Naive thymus-derived CD4-positive, alpha-beta T cell (primary cell): ENCODE results near the gene PRICKLE4. TPM values are rescaled to one million over a fixed set of nuclear protein-coding genes. Genes with fewer than 3 reads are reported as not detected.
"Not testable (repeated sequence)": the region's sequence is repeated elsewhere in the genome, so short reads cannot be mapped to it uniquely, and the experiment has no call there.

Source experiments
- ATAC-seq: fragments of 150-1000 bp; cut with Tn5 transposase; 2 replicates; pipeline ENCODE4 v1.10.0; 2021; ENCODE audit warnings: mild to moderate bottlenecking, moderate library complexity
- CTCF ChIA-PET: fragments of 350-600 bp; sonication (Branson Sonifier 250); formaldehyde crosslinking; loops from one replicate; lab custom pipeline; 2021; ENCODE audit warnings: antibody characterized with exemption; lab: Charles Lee
- POLR2A ChIA-PET: fragments of 350-600 bp; sonication (Branson Sonifier 250); formaldehyde crosslinking; loops from one replicate; lab custom pipeline; 2021; ENCODE audit warnings: antibody characterized with exemption, inconsistent platforms; lab: Charles Lee
- DNase-seq, 9 donors: peaks; one replicate each; pipeline versions ENCODE4 v3.0.0 to v3.0.0-alpha.2; 2020 to 2022; ENCODE audit warnings: mixed read lengths in 1 of 9
- H3K27ac ChIP-seq: one replicate; pipeline ENCODE4 v1.7.0; 2013; ENCODE audit warnings: mild to moderate bottlenecking, low read depth, low read length, moderate library complexity
- H3K27me3 ChIP-seq, 2 donors: one replicate each; pipeline ENCODE4 v1.7.0; 2013; ENCODE audit warnings: low read length in 2 of 2, mild to moderate bottlenecking in 2 of 2, moderate library complexity in 2 of 2; ENCODE audit not compliant: control insufficient read depth in 2 of 2, insufficient read depth in 2 of 2
- H3K36me3 ChIP-seq, 3 experiments: 1 replicate in 2 of 3; 2 replicates in 1 of 3; pipeline ENCODE4 v1.7.0; 2013; ENCODE audit warnings: low read length in 3 of 3, mild to moderate bottlenecking in 3 of 3, moderate library complexity in 1 of 3; ENCODE audit not compliant: insufficient read depth in 3 of 3, control insufficient read depth in 2 of 3
- H3K4me1 ChIP-seq, 2 donors: one replicate each; pipeline ENCODE4 v1.7.0; 2013; ENCODE audit warnings: low read length in 2 of 2, mild to moderate bottlenecking in 2 of 2, moderate library complexity in 1 of 2; ENCODE audit not compliant: control insufficient read depth in 2 of 2, insufficient read depth in 2 of 2
- H3K4me3 ChIP-seq: 2 replicates; pipeline ENCODE4 v1.7.0; 2013; ENCODE audit warnings: mild to moderate bottlenecking, low read length
- H3K9me3 ChIP-seq, 3 experiments: 1 replicate in 2 of 3; 2 replicates in 1 of 3; pipeline ENCODE4 v1.7.0; 2013; ENCODE audit warnings: low read length in 3 of 3; ENCODE audit not compliant: control insufficient read depth in 2 of 3
- H3K27ac Mint-ChIP-seq, 9 donors: one replicate each; pipeline ENCODE4 v1.8.0; 2020 to 2022; ENCODE audit warnings: mixed read lengths in 9 of 9, mild to moderate bottlenecking in 8 of 9, moderate library complexity in 5 of 9, inconsistent platforms in 2 of 9
- H3K27me3 Mint-ChIP-seq, 5 donors: one replicate each; pipeline ENCODE4 v1.8.0; 2021 to 2022; ENCODE audit warnings: mixed read lengths in 5 of 5, mild to moderate bottlenecking in 1 of 5
- H3K36me3 Mint-ChIP-seq, 5 donors: one replicate each; pipeline ENCODE4 v1.8.0; 2020 to 2022; ENCODE audit warnings: mixed read lengths in 5 of 5, mild to moderate bottlenecking in 3 of 5, inconsistent platforms in 1 of 5
- H3K4me1 Mint-ChIP-seq, 7 donors: one replicate each; pipeline ENCODE4 v1.8.0; 2020 to 2022; ENCODE audit warnings: mixed read lengths in 7 of 7, mild to moderate bottlenecking in 3 of 7, inconsistent platforms in 1 of 7
- H3K4me3 Mint-ChIP-seq, 10 donors: one replicate each; pipeline ENCODE4 v1.8.0; 2020 to 2022; ENCODE audit warnings: mild to moderate bottlenecking in 10 of 10, mixed read lengths in 10 of 10, moderate library complexity in 6 of 10, inconsistent platforms in 2 of 10
- H3K9me3 Mint-ChIP-seq, 11 donors: one replicate each; pipeline ENCODE4 v1.8.0; 2020 to 2022; ENCODE audit warnings: mixed read lengths in 11 of 11, mild to moderate bottlenecking in 4 of 11, inconsistent platforms in 1 of 11, moderate library complexity in 1 of 11
- intact Hi-C, 2 donors: fragments of 100-400 bp; cut with micrococcal nuclease; formaldehyde crosslinking; loops; one replicate each; pipeline ENCODE4 v1.15.1; 2023
- polyA plus RNA-seq, 2 donors: library from polyadenylated mRNA; unstranded; fragments of 300-500 nt; fragmentation: Illumina TruSeq; gene quantifications; one replicate each; pipeline ENCODE4 v1.2.3, GENCODE V29; 2021
- total RNA-seq, 6 experiments: library from RNA in 5 of 6; stranded (reverse) in 5 of 6; gene quantifications; 1 replicate in 5 of 6; 2 replicates in 1 of 6; pipeline ENCODE4 v1.2.3 and lab custom pipeline; 2021 to 2026

PRICKLE4 gene
- total and polyA plus RNA-seq, 7 experiments from 2014 or later, result 0.61 TPM; not detected in 6

- intact Hi-C loops, result no loop called here
- H3K27ac Mint-ChIP-seq, result no peak overlapping the region
- H3K27ac ChIP-seq, result no peak overlapping the region
- H3K4me3 ChIP-seq, result no peak overlapping the region
- no peaks in the 10 kb centered on the region for H3K36me3 ChIP-seq
- ChIA-PET POLR2A (no interaction called here), CTCF (interaction anchor here (0.6 kb wide), 1 partner anchor 11 kb away, joined by 3 read pairs; no protein-coding TSS in a partner anchor)
- ATAC-seq (no peak), DNase-seq (no peak)
- peaks cover 0 to 3% (median 0%) of the 10 kb centered on the region in 7 donors for H3K4me1 Mint-ChIP-seq
- H3K27me3 ChIP-seq, result no peaks in the 10 kb centered on the region
- peaks cover 0 to 8% (median 0%) of the 10 kb centered on the region in 5 donors for H3K27me3 Mint-ChIP-seq
- peaks cover 0 to 3% (median 0%) of the 10 kb centered on the region in 5 donors for H3K36me3 Mint-ChIP-seq
- H3K4me1 ChIP-seq, result no peaks in the 10 kb centered on the region
- H3K4me3 Mint-ChIP-seq, result no peak overlapping the region
- no peaks in the 10 kb centered on the region for H3K9me3 Mint-ChIP-seq
- no peaks in the 10 kb centered on the region for H3K9me3 ChIP-seq
Observed at GRCh38 chr6:41759106-41759904, 21.3 kb upstream of the PRICKLE4 start.

DNA sequence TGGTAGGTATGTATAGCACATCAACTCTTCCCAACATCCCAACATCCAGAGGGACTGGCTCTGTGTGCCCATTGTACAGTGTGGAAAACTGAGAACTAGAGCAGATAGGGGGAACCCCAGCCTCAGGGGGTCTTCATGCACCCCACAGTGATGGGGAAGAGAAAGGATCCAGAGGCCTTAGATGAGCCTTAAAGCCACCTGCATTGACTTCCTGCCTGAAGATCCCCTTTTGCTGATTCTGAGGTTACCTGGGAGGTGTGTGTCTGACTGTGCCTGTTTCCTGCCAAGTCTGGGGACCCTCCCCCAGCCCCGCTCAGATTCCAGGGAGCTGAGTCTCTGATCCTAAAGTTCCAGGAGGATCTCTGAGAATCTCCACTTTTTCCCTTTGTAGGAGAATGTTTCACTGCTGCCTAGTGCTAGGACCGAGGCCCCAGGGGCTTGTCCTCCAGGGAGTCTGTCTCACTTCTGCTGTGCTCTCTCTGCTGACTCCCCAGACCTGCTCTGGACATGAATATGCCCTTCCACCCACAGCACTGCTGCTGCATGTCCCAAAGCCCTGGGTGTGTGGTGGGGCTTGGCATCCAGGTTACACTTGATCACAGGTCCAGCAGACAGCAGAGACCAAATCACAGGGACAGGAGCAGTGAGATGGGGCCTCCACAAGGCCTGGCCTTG is 20.5 kb upstream of the PRICKLE4 start:
- Mint-ChIP-seq H3K4me1 (peaks cover 0 to 3% (median 0%) of the 10 kb centered on the region in 7 donors), H3K27ac (no peak overlapping the region), H3K9me3 (no peaks in the 10 kb centered on the region), H3K4me3 (no peak overlapping the region), H3K27me3 (peaks cover 0 to 4% (median 0%) of the 10 kb centered on the region in 5 donors), H3K36me3 (peaks cover 0 to 3% (median 0%) of the 10 kb centered on the region in 5 donors)
- no peaks in the 10 kb centered on the region for H3K9me3 ChIP-seq
- ATAC-seq, result no peak
- no peak overlapping the region for H3K27ac ChIP-seq
- H3K4me1 ChIP-seq, result no peaks in the 10 kb centered on the region
- POLR2A ChIA-PET, result no interaction called here
- no peak overlapping the region for H3K4me3 ChIP-seq
- intact Hi-C loops, result no loop called here
- H3K36me3 ChIP-seq, result no peaks in the 10 kb centered on the region
- H3K27me3 ChIP-seq, result no peaks in the 10 kb centered on the region
- CTCF ChIA-PET, result no interaction called here
- DNase-seq, result no peak

DNA sequence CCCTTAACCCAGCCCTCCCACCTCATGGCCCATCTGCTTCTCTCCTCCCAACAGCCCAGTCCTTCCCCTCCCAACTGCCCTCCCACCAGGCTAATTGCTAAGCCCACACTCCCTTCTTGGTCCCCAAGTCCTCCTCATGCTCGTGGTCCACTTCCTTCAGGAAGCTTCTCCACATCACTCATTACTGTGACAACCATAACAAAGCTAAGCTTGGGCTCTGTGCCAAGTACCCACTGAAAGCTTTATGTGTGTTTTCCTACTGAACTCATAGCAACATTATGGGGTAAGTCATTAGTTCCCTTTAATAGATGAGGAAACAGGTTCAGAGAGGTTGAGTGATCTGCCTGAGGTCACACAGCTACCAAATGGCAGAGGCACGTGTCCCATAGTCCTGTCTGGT is 17.1 kb upstream of the PRICKLE4 start:
- H3K4me3 Mint-ChIP-seq, result no peak overlapping the region
- intact Hi-C loops, result no loop called here
- H3K36me3 ChIP-seq, result no peaks in the 10 kb centered on the region
- H3K36me3 Mint-ChIP-seq, result peaks cover 0 to 3% (median 0%) of the 10 kb centered on the region in 5 donors
- H3K4me1 ChIP-seq, result no peaks in the 10 kb centered on the region
- CTCF ChIA-PET, result interaction anchor here (0.6 kb wide), 1 partner anchor 266 kb away, joined by 3 read pairs; no protein-coding TSS in a partner anchor
- H3K27ac ChIP-seq, result no peak overlapping the region
- POLR2A ChIA-PET, result no interaction called here
- H3K9me3 Mint-ChIP-seq, result peaks cover 0 to 2% (median 0%) of the 10 kb centered on the region in 11 donors
- no peak overlapping the region for H3K4me3 ChIP-seq
- H3K4me1 Mint-ChIP-seq, result peaks cover 0 to 6% (median 4%) of the 10 kb centered on the region in 7 donors
- H3K9me3 ChIP-seq, result no peaks in the 10 kb centered on the region
- H3K27me3 ChIP-seq, result no peaks in the 10 kb centered on the region
- H3K27me3 Mint-ChIP-seq, result no peaks in the 10 kb centered on the region
- ATAC-seq, result no peak
- H3K27ac Mint-ChIP-seq, result no peak overlapping the region
- no peak for DNase-seq

DNA sequence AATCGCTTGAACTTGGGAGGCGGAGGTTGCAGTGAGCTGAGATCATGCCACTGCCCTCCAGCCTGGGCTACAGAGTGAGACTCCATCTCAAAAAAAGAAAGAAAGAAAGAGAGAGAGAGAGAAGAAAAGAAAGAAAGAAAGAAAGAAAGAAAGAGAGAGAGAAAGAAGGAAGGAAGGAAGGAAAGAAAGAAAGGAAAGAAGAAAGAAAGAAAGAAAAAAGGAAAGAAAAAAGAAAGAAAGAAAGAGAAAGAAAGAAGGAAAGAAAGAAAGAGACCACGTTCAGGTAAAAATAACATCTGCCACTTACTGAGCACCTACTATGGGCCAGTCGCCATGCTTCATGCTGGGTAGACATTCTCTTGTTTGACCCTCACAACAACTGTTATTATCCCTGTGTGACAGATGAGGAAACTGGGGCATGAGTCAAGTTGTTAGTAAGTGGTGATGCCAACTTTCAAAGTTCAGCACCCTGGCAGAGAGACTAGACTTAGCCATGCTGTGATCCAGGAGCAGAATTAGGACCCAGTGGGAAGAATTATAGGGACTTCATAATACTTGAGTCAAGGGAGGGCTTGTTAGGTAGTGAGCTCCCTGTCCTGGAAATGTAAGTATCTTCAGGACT is 14.4 kb upstream of the PRICKLE4 start:
- peaks cover 1 to 13% (median 6%) of the 10 kb centered on the region in 7 donors for H3K4me1 Mint-ChIP-seq
- CTCF ChIA-PET, result interaction anchor here (0.7 kb wide), 1 partner anchor 332 kb away, joined by 4 read pairs; no protein-coding TSS in a partner anchor
- ATAC-seq, H3K4me3 ChIP-seq, H3K9me3 Mint-ChIP-seq, H3K27ac ChIP-seq, H3K4me3 Mint-ChIP-seq, H3K27me3 ChIP-seq, intact Hi-C loops, H3K36me3 Mint-ChIP-seq, H3K27ac Mint-ChIP-seq, H3K9me3 ChIP-seq, H3K27me3 Mint-ChIP-seq, H3K4me1 ChIP-seq, DNase-seq: not testable (repeated sequence)
- POLR2A ChIA-PET, result interaction anchor here (0.6 kb wide), 1 partner anchor 696 kb away, joined by 5 read pairs; no protein-coding TSS in a partner anchor
- peaks cover 0 to 11% (median 0%) of the 10 kb centered on the region in 3 experiments for H3K36me3 ChIP-seq

DNA sequence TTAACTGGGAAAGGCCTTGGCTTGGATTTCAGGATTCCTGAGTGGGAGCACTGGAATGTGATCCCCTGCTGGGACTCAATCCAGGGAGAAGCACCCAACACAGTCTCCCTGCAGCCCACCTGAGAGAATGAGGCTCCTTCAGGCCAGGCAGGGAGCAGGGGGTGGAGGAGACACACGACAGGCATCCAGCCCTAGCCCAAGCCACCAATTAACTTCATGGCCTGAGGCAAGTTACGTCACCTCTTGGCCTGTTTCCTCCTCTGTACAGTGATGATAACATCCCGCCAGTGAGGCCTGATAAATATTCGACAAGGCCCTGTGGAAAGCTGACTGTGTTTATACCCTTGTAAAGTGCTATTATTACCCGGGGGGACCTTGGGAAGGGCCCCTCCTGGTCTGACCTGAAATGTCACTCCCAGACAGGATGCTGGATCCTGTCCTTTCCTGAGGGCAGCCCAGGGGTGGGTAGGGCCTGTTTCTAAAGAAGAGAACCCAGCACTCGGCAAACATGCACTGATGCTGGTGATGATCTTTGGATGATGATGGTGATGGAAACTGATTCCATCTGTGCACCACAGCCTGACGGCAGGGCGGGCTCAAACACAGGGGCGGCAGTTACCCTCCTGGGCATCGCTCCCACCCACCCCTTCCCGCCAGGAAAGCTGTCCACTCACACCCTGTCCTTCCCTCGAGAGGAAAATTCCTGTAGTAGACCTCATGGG is 13.3 kb upstream of the PRICKLE4 start:
- H3K4me3 ChIP-seq, result no peak overlapping the region
- ChIA-PET CTCF (no interaction called here), POLR2A (no interaction called here)
- no peak for DNase-seq
- no peaks in the 10 kb centered on the region for H3K4me1 ChIP-seq
- no peaks in the 10 kb centered on the region for H3K27me3 ChIP-seq
- Mint-ChIP-seq H3K36me3 (peaks cover 4 to 14% (median 4%) of the 10 kb centered on the region in 5 donors), H3K4me1 (peaks cover 1 to 13% (median 6%) of the 10 kb centered on the region in 7 donors), H3K27me3 (no peaks in the 10 kb centered on the region), H3K9me3 (peaks cover 0 to 2% (median 0%) of the 10 kb centered on the region in 11 donors), H3K4me3 (no peak overlapping the region), H3K27ac (no peak overlapping the region)
- H3K27ac ChIP-seq, result no peak overlapping the region
- ATAC-seq, result no peak
- intact Hi-C loops, result no loop called here
- H3K36me3 ChIP-seq, result peaks cover 0 to 22% (median 0%) of the 10 kb centered on the region in 3 experiments
- no peaks in the 10 kb centered on the region for H3K9me3 ChIP-seq
